ENCODE data around the gene IRAG1. TPM values are rescaled to one million over a fixed set of nuclear protein-coding genes. Genes with fewer than 3 reads are reported as not detected.

Gene IRAG1
- total RNA-seq, 1 experiment from 2014 or later: 0.21 TPM

DNA sequence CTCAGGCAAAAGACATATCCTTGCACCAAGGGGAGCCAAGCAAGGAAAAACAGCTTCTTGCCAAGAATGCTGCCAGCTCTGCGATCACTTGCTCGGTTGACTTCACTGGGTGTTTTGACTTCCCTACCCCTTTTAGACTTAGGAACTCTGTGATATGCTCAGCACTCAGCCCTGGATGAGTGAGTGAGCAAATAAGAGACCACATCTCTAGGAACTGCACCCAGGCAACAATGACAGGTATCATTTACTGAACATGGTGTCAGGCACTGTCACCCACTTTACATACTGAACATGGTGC lies 3.7 kb upstream of the IRAG1 start:
- Histone ChIP-seq H3K4me1 (ENCODE audit: control insufficient read depth, insufficient read depth, low read length) (no peaks in the 10 kb centered on the region), H3K9me3 (ENCODE audit: control insufficient read depth, insufficient read depth, low read depth, low read length) (no peaks in the 10 kb centered on the region; the same call in 1 of the 2 replicates), H3K27ac (ENCODE audit: low read length) (no peak overlapping the region), H3K27me3 (ENCODE audit: control insufficient read depth, insufficient read depth, low read length) (no peaks in the 10 kb centered on the region), H3K36me3 (ENCODE audit: control insufficient read depth, insufficient read depth, low read length) (no peaks in the 10 kb centered on the region), H3K4me3 (ENCODE audit: low read depth in 2 of 2, low read length in 2 of 2) (no peak overlapping the region)
- no TSS peak for BruUV-seq (replicated peaks)
- ChIA-PET CTCF (interaction anchor here (0.6 kb wide), 1 partner anchor 76 kb away, joined by 3 read pairs; no protein-coding TSS in a partner anchor), POLR2A (interaction anchor here (0.6 kb wide), 1 partner anchor 406 kb away, joined by 6 read pairs; no protein-coding TSS in a partner anchor)
- DNase-seq (ENCODE audit: low read depth, low spot score): no peak
- TF ChIP-seq POLR2AphosphoS5 (IDR thresholded peaks at IDR 0.05; ENCODE audit: low read depth, low read length) (no peak), TCF7L2 (IDR thresholded peaks at IDR 0.05; ENCODE audit: low read depth, low read length) (no peak), REST (IDR thresholded peaks at IDR 0.05; ENCODE audit: insufficient read depth in 1 of 2, low read depth in 2 of 2, low read length in 1 of 2) (no peak), SIN3A (IDR thresholded peaks at IDR 0.05; ENCODE audit: borderline replicate concordance, insufficient read depth, low read depth, low read length) (no peak)
- TF ChIP-seq, protein P1, sequence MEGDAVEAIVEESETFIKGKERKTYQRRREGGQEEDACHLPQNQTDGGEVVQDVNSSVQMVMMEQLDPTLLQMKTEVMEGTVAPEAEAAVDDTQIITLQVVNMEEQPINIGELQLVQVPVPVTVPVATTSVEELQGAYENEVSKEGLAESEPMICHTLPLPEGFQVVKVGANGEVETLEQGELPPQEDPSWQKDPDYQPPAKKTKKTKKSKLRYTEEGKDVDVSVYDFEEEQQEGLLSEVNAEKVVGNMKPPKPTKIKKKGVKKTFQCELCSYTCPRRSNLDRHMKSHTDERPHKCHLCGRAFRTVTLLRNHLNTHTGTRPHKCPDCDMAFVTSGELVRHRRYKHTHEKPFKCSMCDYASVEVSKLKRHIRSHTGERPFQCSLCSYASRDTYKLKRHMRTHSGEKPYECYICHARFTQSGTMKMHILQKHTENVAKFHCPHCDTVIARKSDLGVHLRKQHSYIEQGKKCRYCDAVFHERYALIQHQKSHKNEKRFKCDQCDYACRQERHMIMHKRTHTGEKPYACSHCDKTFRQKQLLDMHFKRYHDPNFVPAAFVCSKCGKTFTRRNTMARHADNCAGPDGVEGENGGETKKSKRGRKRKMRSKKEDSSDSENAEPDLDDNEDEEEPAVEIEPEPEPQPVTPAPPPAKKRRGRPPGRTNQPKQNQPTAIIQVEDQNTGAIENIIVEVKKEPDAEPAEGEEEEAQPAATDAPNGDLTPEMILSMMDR (IDR thresholded peaks at IDR 0.05): no peak
- no peak for ATAC-seq
- intact Hi-C loops (cut with micrococcal nuclease; ENCODE audit: unreplicated experiment): no loop called here
- in situ Hi-C loops (cut with HindIII; ENCODE audit: low pct_unique_long_range_greater_than_20kb, low sequenced_read_pairs): no loop called here

DNA sequence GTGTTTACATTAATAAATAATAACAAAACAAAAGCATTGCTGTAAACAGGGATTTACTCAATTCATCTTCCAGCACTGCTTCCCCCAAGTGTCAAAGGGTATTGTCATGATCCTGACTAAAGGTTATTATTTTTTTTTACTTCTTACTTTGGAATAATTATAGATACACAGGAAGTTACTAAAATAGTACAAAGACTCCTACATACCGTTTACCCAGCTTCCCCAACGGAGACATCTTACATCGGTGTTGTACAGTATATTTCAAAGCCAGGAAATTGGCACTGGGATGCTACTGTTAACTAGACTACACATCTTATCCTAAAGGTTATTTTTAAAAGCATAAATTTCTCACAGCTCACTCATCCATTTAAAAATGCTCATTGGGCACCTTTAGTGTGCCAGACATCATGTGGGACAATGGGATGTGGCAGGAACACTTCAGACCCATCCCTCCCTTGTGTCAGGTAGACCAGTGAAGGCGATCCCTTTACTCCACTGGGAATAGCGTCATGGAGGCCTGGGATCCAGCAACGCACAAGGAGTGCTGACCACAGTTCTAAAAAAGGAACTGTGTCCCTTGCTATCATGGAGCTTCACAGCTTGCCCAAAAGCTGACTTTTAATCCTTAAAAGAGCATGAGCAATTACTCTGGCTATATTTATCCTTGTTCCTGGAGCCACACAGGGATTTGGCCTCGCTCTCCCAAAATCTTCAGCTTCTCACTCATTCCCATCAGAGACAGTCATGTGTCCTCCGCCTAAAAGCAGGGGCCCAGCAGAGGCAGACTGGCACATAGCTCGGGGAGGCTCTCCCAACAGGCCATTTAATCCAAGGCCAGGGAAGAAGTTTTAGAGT lies 3.1 kb upstream of the IRAG1 start:
- no TSS peak for BruUV-seq (replicated peaks)
- intact Hi-C loops (cut with micrococcal nuclease; ENCODE audit: unreplicated experiment): no loop called here

More for the DNA sequence above, 3.1 kb upstream of the IRAG1 start:
- Histone ChIP-seq H3K27ac (ENCODE audit: low read length) (no peak overlapping the region), H3K9me3 (ENCODE audit: control insufficient read depth, insufficient read depth, low read depth, low read length) (no peaks in the 10 kb centered on the region; the same call in 1 of the 2 replicates), H3K4me3 (ENCODE audit: low read depth in 2 of 2, low read length in 2 of 2) (no peak overlapping the region), H3K4me1 (ENCODE audit: control insufficient read depth, insufficient read depth, low read length) (no peaks in the 10 kb centered on the region), H3K36me3 (ENCODE audit: control insufficient read depth, insufficient read depth, low read length) (no peaks in the 10 kb centered on the region), H3K27me3 (ENCODE audit: control insufficient read depth, insufficient read depth, low read length) (no peaks in the 10 kb centered on the region)
- ChIA-PET POLR2A (interaction anchor here (0.6 kb wide), 1 partner anchor 406 kb away, joined by 6 read pairs; no protein-coding TSS in a partner anchor), CTCF (interaction anchor here (0.6 kb wide), 1 partner anchor 75 kb away, joined by 3 read pairs; no protein-coding TSS in a partner anchor)
- ATAC-seq: no peak
- DNase-seq (ENCODE audit: low read depth, low spot score): no peak
- TF ChIP-seq, protein P1 (IDR thresholded peaks at IDR 0.05): no peak
- TF ChIP-seq TCF7L2 (IDR thresholded peaks at IDR 0.05; ENCODE audit: low read depth, low read length) (no peak), SIN3A (IDR thresholded peaks at IDR 0.05; ENCODE audit: borderline replicate concordance, insufficient read depth, low read depth, low read length) (no peak), REST (IDR thresholded peaks at IDR 0.05; ENCODE audit: insufficient read depth in 1 of 2, low read depth in 2 of 2, low read length in 1 of 2) (no peak), POLR2AphosphoS5 (IDR thresholded peaks at IDR 0.05; ENCODE audit: low read depth, low read length) (no peak)
- in situ Hi-C loops (cut with HindIII; ENCODE audit: low pct_unique_long_range_greater_than_20kb, low sequenced_read_pairs): no loop called here
